HG03064 (cell line): ENCODE results near the gene TMEM38A.

Experiments used
- ATAC-seq: cut with Tn5 transposase; IDR thresholded peaks from one replicate; pipeline ENCODE4 v1.9.1; 2021; ENCODE audit warnings: low read depth; ENCODE audit not compliant: unreplicated experiment

The TMEM38A gene, protein sequence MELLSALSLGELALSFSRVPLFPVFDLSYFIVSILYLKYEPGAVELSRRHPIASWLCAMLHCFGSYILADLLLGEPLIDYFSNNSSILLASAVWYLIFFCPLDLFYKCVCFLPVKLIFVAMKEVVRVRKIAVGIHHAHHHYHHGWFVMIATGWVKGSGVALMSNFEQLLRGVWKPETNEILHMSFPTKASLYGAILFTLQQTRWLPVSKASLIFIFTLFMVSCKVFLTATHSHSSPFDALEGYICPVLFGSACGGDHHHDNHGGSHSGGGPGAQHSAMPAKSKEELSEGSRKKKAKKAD

DNA sequence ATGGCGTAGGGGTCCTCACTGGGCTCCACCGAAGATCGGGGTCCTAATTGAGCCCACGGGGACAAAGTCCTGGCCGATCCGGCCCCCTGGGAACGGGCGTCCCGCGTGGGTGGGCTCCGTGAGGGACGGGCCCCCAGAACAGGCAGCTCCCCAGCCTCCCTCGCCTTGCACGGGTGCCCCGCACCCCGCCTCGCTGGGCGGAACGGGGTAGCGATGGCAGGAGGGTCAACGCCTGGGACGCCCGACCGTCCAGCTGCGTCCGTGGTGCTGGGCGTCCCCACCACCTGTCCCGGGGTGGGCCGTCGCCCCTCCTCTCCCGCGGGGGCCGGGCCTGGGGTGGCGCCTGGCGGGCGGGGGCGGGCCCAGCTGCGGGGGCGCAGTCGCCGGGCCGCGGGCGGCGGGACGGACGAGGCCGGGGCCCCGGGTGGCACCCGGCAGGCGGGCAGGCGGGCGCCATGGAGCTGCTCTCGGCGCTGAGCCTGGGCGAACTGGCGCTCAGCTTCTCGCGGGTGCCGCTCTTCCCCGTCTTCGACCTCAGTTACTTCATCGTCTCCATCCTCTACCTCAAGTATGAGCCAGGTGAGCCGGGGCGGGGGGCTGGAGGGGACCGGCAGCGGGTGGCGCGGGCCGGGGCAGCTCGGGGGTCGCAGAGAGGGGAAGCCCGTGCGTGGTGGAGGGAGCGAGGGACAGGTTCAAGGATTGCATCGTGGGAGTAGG is at the start of gene TMEM38A:
Gene TMEM38A (plus strand): TSS at position 377 of the 717 bp plus-strand sequence. CDS start 79 bp downstream, at position 456.
- ATAC-seq = no peak

DNA sequence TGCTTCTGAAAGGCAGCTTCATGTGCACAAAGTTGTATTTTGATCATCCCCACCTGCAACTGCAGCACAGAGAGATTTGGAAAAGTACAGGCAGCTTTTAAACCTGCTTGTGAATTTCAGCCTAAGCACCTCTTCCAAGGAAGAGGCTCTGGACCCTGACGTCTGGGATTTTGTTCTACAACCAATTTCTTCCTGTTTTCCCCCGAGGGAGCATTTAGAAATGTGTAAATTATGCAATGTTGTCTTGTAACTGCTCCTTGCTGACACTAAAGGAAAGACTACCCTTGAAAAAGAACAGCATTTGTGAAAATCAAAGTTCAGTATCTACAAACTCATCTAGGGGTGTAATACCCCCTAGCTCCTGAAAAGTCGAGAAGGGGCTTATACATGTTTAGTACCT is 48.3 kb upstream of the TMEM38A start:
- ATAC-seq = no peak

- ATAC-seq = no peak
Measured at GRCh38 chr19:16613841-16614240, 47.1 kb upstream of the TMEM38A start.

DNA sequence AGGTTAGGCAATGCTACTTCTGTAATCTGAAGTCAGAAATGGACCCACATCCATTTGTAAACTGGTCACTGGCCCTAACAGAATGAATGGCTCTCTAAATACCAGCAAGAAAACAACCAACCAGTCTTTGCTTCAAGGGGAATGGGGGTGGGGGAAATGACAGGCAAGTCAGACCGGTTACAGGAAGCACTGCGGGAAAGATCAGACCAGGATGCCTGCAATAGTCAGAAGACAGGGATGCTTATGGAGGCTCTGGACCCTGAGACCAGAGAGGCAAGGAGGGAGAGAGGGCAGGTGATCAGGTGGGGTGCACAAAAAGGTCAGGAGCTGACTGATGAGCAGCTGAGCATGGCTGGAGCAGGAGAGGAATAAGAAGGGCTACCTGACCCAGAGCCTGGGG is 46.0 kb upstream of the TMEM38A start:
- ATAC-seq = no peak

- ATAC-seq = no peak
Measured at GRCh38 chr19:16615808-16616207, 45.1 kb upstream of the TMEM38A start.

DNA sequence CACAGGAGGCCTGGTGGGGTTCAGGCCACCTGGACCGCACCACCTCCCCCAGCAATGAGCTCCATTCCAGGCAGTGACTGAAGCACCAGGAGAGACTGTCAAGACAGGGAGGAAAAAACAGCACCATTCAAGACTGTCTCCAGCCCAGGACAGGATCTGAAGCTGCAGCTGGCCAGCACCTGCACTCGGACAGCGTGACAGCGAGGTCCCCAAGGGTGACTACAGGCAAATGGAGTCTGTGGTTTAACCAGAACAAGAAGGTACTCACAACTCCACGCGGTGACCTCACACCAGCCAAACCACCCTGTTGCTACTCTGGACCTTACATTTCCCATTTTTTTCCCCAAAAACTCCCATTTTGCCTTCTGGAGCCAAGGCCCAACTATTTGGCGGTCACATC is 42.7 kb upstream of the TMEM38A start:
- ATAC-seq = no peak

- no peak for ATAC-seq
Measured at GRCh38 chr19:16619457-16619856, 41.5 kb upstream of the TMEM38A start.

DNA sequence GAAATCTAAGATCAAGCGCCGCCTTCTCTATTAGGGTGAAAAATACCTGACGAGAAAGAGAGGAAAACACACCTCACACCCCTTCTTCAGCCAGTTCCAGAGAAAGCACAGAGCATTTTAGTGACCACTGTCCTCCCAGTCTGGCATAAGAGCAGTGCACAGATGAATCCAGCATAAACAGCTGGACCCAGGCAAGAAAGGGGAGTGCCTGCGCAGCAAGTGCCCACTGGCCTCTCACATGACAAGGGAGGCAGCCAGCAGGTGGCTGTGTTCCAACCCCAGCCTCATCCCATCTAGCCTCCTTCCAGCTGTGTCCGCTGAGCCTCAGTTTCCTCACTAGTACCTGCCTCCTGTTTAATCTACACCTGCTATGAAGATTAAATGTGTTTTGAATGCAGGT is 40.9 kb upstream of the TMEM38A start:
- no peak for ATAC-seq

DNA sequence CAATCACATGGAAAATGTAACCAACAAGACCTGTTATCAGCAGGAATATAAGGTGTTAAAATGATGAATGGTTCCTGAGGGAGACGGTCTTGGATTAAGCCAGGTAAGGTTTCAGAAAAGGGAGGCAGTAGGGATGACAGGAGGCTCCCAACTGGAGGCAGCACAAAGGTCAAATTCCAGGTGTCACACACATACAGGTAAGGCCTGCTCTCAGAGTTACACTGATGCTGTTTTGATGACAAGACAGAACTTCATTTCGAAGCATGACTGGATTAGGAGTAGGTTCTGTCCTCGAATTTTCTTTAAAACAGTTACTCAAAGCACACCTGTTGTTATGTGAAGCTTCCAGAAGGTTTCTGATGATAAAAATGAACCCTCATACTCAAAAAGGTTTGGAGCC is 40.4 kb upstream of the TMEM38A start:
- no peak for ATAC-seq

DNA sequence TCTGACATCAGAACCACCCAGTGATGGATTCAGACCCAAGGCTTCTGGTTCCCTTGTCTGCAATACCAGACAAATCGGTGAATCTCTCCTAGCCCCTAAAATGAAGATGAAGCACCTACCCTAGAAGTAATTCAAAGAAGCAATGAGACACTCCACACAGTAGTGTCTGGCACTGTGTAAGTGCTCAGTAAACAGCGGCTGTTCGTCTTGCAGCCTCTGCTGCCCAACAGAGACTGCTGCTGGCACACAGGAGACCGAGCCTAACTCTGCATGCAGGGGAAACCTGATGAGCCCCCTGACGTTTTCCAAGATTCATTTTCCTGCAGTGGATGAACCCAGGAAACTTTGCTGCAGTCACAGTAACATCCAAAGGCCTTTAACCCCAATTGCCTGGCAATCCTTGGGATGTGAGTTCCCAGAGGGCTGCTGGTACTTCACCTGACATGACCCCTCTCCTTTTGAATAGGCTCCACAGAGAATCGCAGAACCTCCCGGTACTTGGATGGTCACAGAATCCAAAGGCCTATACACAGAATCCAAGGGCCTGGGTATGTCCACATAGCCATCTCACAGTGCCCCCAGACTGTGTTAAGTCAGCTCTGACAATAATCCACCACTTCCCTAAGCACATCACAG is 39.7 kb upstream of the TMEM38A start:
- ATAC-seq = no peak

- ATAC-seq = no peak
Measured at GRCh38 chr19:16623066-16623465, 37.9 kb upstream of the TMEM38A start.

DNA sequence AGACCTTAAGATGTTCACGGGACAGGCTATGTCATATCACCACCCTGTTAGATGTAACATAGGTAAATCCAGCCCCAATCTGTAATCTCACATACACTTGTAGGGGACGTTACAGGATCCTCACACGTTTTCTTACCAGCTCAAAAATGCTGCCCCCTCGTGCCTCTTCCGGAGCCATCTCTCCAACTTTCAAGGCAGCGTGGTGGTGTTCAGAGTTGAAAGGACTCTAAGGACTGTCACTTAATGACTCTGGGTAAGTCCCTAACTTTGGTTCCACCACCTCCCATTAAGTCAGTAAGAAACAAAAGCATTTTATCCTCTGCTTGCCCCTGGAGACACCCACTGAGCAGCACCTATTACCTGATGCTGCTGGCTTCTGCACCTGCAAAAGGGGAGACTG is 37.4 kb upstream of the TMEM38A start:
- no peak for ATAC-seq

- no peak for ATAC-seq
Measured at GRCh38 chr19:16624236-16624635, 36.7 kb upstream of the TMEM38A start.

DNA sequence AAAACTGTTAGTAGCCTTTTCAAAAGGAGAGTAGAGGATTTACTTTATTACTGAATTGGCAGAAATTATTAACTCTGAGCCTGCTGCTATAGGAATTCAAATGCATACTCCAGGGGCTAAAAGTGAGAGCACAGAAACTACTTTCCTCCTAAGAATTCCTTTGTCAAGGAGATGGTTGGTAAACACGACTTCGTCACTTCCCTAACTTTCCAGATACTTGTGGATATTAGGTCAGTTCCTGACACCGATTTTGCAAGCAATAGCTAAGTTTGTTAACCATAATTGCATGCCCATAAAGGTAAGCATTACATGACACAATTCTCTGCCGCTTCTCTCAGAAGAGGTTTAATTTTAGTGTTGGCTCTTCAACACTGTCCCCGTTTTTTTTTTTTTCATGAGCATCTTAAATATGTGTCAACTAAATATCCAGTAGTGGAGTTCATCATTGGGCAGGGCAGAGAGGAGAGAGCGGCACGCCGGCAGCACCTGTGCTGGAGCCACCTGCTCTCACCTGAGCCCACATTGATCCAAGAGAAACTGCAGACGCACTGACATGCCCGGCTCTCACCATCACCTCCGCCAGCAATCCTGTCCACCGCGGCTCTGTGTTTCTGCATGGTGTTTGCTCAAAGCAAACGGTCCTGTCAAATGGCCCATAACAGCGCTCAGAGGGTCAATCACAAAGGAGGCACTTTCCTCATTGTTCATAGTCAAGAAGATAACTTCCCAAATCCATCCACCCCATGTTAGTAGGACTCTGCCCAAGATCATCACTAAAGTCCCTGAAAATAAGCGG is 35.6 kb upstream of the TMEM38A start:
- ATAC-seq = no peak

DNA sequence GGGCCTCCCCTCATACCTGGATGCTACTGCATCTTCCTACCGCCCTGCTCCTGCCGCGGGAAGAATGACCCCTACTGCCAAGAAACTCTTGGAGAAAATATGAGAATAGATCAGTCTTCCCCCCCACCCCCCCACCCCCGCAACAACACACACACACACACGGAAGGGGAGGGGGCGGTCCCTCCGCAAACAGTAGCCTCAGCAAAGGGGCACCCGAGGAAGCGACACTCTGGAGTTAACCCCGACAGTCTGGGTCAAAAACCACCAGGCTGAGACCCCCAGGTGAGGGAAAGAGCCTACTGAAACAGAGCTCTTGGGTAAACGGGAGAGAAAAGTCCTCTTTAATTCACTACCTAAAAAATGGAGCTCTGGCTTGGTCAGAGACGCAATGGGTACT is 34.1 kb upstream of the TMEM38A start:
- ATAC-seq = no peak

DNA sequence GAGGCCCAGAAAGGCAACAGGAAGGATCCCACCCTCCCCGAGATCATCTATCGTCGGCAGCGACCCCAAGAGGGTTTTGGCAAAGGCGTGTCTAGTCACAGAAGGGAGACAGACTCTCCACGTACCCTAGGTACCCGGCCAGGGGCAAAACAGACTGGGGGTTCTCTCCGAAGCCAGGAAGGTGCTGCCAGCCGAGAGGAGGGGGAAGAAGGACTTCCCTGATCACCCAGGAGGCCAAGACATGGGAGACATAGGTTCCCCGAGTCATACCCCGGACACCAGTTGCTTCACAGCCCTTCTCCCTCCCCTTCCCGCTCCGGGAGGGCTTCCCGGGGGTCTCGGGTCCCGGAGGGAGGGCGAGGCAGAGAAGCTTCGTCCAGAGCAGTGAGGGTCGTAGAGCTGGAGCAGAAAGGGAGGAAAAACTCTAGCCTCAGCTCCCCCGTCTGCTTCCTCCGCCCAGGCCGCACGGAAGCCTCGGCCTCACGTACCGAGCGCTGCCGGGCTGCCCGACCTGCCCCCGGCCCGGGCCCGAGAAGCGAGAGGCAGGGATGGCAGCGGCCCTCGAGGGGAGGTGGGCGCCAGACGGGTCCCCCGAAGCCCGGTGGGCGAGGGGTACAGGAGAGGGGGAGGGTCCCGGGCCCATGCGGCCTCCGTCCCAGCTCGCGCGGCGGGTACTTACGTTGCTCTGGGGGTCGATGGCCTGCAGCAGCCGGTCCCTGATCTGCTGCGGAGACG is 33.6 kb upstream of the TMEM38A start:
- peak; percentile 4 for ATAC-seq

- ATAC-seq = no peak
Measured at GRCh38 chr19:16627928-16628182, 33.1 kb upstream of the TMEM38A start.

- ATAC-seq = peak; percentile 66
Measured at GRCh38 chr19:16628183-16628983, 32.6 kb upstream of the TMEM38A start, which contains the start of gene MED26. Gene MED26 (minus strand): TSS chr19:16628204. CDS start chr19:16627943, 261 bp downstream.

- ATAC-seq = peak; percentile 9
Measured at GRCh38 chr19:16628984-16629691, 31.8 kb upstream of the TMEM38A start.
